Keratinocyte (primary cell): ENCODE data around the gene ATP8A2.

Experiments used
- EZH2 ChIP-seq: IDR thresholded peaks from one replicate; pipeline ENCODE4 v1.6.1; 2012; ENCODE audit warnings: inconsistent platforms, mild to moderate bottlenecking, low read length, moderate library complexity
- TF ChIP-seq, protein P1 (sequence below), 3 experiments: IDR thresholded peaks in 1 of 3; conservative IDR thresholded peaks in 1 of 3; optimal IDR thresholded peaks in 1 of 3; 2 replicates in 2 of 3; 3 replicates in 1 of 3; pipeline versions ENCODE3 to v1.5.1; 2011; ENCODE audit warnings: low read length in 3 of 3, mild to moderate bottlenecking in 3 of 3, moderate library complexity in 2 of 3, control low read depth in 1 of 3, inconsistent platforms in 1 of 3; ENCODE audit not compliant: insufficient read depth in 2 of 3; ENCODE audit errors: extremely low read depth in 1 of 3

DNA sequence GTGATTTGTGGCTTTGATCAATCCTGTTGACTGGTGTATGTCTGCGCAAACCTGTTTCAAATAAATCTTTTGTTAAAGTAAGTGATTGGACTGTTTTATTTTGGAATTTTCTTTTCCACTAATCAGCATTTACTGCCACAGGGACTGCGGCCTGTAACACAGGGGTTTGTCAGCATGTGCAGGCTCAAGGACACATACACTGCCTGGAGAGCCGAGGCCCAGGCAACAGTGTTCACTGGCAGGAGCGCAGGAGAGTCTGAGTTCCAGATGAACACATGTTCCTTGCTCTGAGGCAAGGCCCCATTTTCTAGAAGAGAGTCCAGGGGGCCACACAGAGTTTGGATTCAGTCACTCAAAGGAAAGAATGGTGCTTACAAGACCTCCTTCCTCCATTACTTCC, 654.0 kb downstream of the ATP8A2 start:
- no peak for TF ChIP-seq EZH2
- TF ChIP-seq, protein P1, sequence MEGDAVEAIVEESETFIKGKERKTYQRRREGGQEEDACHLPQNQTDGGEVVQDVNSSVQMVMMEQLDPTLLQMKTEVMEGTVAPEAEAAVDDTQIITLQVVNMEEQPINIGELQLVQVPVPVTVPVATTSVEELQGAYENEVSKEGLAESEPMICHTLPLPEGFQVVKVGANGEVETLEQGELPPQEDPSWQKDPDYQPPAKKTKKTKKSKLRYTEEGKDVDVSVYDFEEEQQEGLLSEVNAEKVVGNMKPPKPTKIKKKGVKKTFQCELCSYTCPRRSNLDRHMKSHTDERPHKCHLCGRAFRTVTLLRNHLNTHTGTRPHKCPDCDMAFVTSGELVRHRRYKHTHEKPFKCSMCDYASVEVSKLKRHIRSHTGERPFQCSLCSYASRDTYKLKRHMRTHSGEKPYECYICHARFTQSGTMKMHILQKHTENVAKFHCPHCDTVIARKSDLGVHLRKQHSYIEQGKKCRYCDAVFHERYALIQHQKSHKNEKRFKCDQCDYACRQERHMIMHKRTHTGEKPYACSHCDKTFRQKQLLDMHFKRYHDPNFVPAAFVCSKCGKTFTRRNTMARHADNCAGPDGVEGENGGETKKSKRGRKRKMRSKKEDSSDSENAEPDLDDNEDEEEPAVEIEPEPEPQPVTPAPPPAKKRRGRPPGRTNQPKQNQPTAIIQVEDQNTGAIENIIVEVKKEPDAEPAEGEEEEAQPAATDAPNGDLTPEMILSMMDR (optimal IDR thresholded peaks at IDR 0.05 in 1 of 3, IDR thresholded peaks at IDR 0.05 in 1 of 3, conservative IDR thresholded peaks at IDR 0.05 in 1 of 3; ENCODE audit: extremely low read depth in 1 of 3, insufficient read depth in 2 of 3, low read length in 3 of 3), result no peak
